ENCODE measurements around the gene THAP4.

- TF ChIP-seq EP300 (IDR thresholded peaks at IDR 0.05) (no peak), POLR2A (IDR thresholded peaks at IDR 0.05) (no peak), CTCF (IDR thresholded peaks at IDR 0.05) (no peak)
These were observed 1.2 kb downstream of the THAP4 start for GRCh38 chr2:241635756-241636155.

Measured in tibial nerve (tissue), 4 donors.